ENCODE results near the gene VMP1.

The VMP1 gene

GRCh38 chr17:59676716-59677115 is 30.7 kb upstream of the VMP1 start:
- Histone ChIP-seq H3K4me1 (ENCODE audit: insufficient read depth, low read length) (no peaks in the 10 kb centered on the region), H3K9ac (ENCODE audit: low read depth, low read length) (no peak overlapping the region), H3K36me3 (ENCODE audit: insufficient read depth, low read length) (peaks cover 96% of the 10 kb centered on the region), H3K27ac (ENCODE audit: low read length) (no peak overlapping the region), H2AFZ (ENCODE audit: low read depth, low read length) (no peak overlapping the region), H3K9me3 (ENCODE audit: insufficient read depth, low read length, severe bottlenecking) (no peaks in the 10 kb centered on the region), H3K27me3 (ENCODE audit: insufficient read depth, low read length, poor library complexity) (no peaks in the 10 kb centered on the region), H3K4me2 (ENCODE audit: insufficient read depth, low read length) (no peak overlapping the region), H3K79me2 (ENCODE audit: insufficient read depth, low read length) (peaks cover 37% of the 10 kb centered on the region; the same call in 1 of the 2 replicates), H3K4me3 (ENCODE audit: low read depth in 1 of 2, low read length in 2 of 2) (no peak overlapping the region), H4K20me1 (ENCODE audit: insufficient read depth, low read length) (peaks cover 2% of the 10 kb centered on the region; the same call in 1 of the 2 replicates)
- ATAC-seq (ENCODE audit: insufficient read depth, low read depth) (no peak), DNase-seq (no peak)
- TF ChIP-seq CTCF (IDR thresholded peaks at IDR 0.05; ENCODE audit: borderline replicate concordance, extremely low read depth, low read length, poor library complexity, severe bottlenecking) (no peak), EZH2 (IDR thresholded peaks at IDR 0.05; ENCODE audit: borderline replicate concordance, low read depth, low read length, severe bottlenecking) (no peak)

- DNase-seq = no peak
- no peak overlapping the region for H3K27ac ChIP-seq (ENCODE audit: low read length)
- no peak for ATAC-seq (ENCODE audit: insufficient read depth, low read depth)
- no peak overlapping the region for H3K9ac ChIP-seq (ENCODE audit: low read depth, low read length)
- H3K27me3 ChIP-seq (ENCODE audit: insufficient read depth, low read length, poor library complexity) = no peaks in the 10 kb centered on the region
- no peaks in the 10 kb centered on the region for H3K9me3 ChIP-seq (ENCODE audit: insufficient read depth, low read length, severe bottlenecking)
- peaks cover 2% of the 10 kb centered on the region; the same call in 1 of the 2 replicates for H4K20me1 ChIP-seq (ENCODE audit: insufficient read depth, low read length)
- no peak overlapping the region for H2AFZ ChIP-seq (ENCODE audit: low read depth, low read length)
- no peak overlapping the region for H3K4me3 ChIP-seq (ENCODE audit: low read depth in 1 of 2, low read length in 2 of 2)
- H3K36me3 ChIP-seq (ENCODE audit: insufficient read depth, low read length) = peaks cover 98% of the 10 kb centered on the region
- H3K79me2 ChIP-seq (ENCODE audit: insufficient read depth, low read length) = peaks cover 48% of the 10 kb centered on the region; the same call in 1 of the 2 replicates
- no peaks in the 10 kb centered on the region for H3K4me1 ChIP-seq (ENCODE audit: insufficient read depth, low read length)
- H3K4me2 ChIP-seq (ENCODE audit: insufficient read depth, low read length) = no peak overlapping the region
- no peak for TF ChIP-seq EZH2 (IDR thresholded peaks at IDR 0.05; ENCODE audit: borderline replicate concordance, low read depth, low read length, severe bottlenecking)
- TF ChIP-seq CTCF (IDR thresholded peaks at IDR 0.05; ENCODE audit: borderline replicate concordance, extremely low read depth, low read length, poor library complexity, severe bottlenecking) = no peak
Measured at GRCh38 chr17:59678918-59679317, 28.5 kb upstream of the VMP1 start.

GRCh38 chr17:59680314-59680713 is 27.1 kb upstream of the VMP1 start:
- Histone ChIP-seq H4K20me1 (ENCODE audit: insufficient read depth, low read length) (peaks cover 2% of the 10 kb centered on the region; the same call in 1 of the 2 replicates), H3K4me1 (ENCODE audit: insufficient read depth, low read length) (no peaks in the 10 kb centered on the region), H3K79me2 (ENCODE audit: insufficient read depth, low read length) (peaks cover 47% of the 10 kb centered on the region; the same call in 1 of the 2 replicates), H3K4me3 (ENCODE audit: low read depth in 1 of 2, low read length in 2 of 2) (no peak overlapping the region), H3K27me3 (ENCODE audit: insufficient read depth, low read length, poor library complexity) (no peaks in the 10 kb centered on the region), H3K9me3 (ENCODE audit: insufficient read depth, low read length, severe bottlenecking) (no peaks in the 10 kb centered on the region), H2AFZ (ENCODE audit: low read depth, low read length) (no peak overlapping the region), H3K9ac (ENCODE audit: low read depth, low read length) (no peak overlapping the region), H3K36me3 (ENCODE audit: insufficient read depth, low read length) (peaks cover 97% of the 10 kb centered on the region), H3K4me2 (ENCODE audit: insufficient read depth, low read length) (no peak overlapping the region), H3K27ac (ENCODE audit: low read length) (no peak overlapping the region)
- no peak for ATAC-seq (ENCODE audit: insufficient read depth, low read depth)
- no peak for DNase-seq
- no peak for TF ChIP-seq EZH2 (IDR thresholded peaks at IDR 0.05; ENCODE audit: borderline replicate concordance, low read depth, low read length, severe bottlenecking)
- no peak for TF ChIP-seq CTCF (IDR thresholded peaks at IDR 0.05; ENCODE audit: borderline replicate concordance, extremely low read depth, low read length, poor library complexity, severe bottlenecking)

- no peak overlapping the region for H3K4me2 ChIP-seq (ENCODE audit: insufficient read depth, low read length)
- H3K27ac ChIP-seq (ENCODE audit: low read length) = no peak overlapping the region
- no peaks in the 10 kb centered on the region; the same call in 1 of the 2 replicates for H4K20me1 ChIP-seq (ENCODE audit: insufficient read depth, low read length)
- DNase-seq (no peak), ATAC-seq (ENCODE audit: insufficient read depth, low read depth) (no peak)
- H3K4me3 ChIP-seq (ENCODE audit: low read depth in 1 of 2, low read length in 2 of 2) = no peak overlapping the region
- peaks cover 98% of the 10 kb centered on the region for H3K36me3 ChIP-seq (ENCODE audit: insufficient read depth, low read length)
- H2AFZ ChIP-seq (ENCODE audit: low read depth, low read length) = no peak overlapping the region
- H3K9ac ChIP-seq (ENCODE audit: low read depth, low read length) = no peak overlapping the region
- H3K9me3 ChIP-seq (ENCODE audit: insufficient read depth, low read length, severe bottlenecking) = no peaks in the 10 kb centered on the region
- H3K4me1 ChIP-seq (ENCODE audit: insufficient read depth, low read length) = no peaks in the 10 kb centered on the region
- TF ChIP-seq EZH2 (IDR thresholded peaks at IDR 0.05; ENCODE audit: borderline replicate concordance, low read depth, low read length, severe bottlenecking) (no peak), CTCF (IDR thresholded peaks at IDR 0.05; ENCODE audit: borderline replicate concordance, extremely low read depth, low read length, poor library complexity, severe bottlenecking) (no peak)
- H3K79me2 ChIP-seq (ENCODE audit: insufficient read depth, low read length) = peaks cover 48% of the 10 kb centered on the region
- H3K27me3 ChIP-seq (ENCODE audit: insufficient read depth, low read length, poor library complexity) = no peaks in the 10 kb centered on the region
Measured at GRCh38 chr17:59683283-59683682, 24.2 kb upstream of the VMP1 start.
